DMS53 treated with DMSO at 0.1 percent for 48 hours (cell line): ENCODE data around the gene NEO1.

Experiments used
- DNase-seq: peaks from one replicate; lab custom pipeline; 2025; ENCODE audit not compliant: unreplicated experiment; lab: John Stamatoyannopoulos, UW

NEO1 gene

DNA sequence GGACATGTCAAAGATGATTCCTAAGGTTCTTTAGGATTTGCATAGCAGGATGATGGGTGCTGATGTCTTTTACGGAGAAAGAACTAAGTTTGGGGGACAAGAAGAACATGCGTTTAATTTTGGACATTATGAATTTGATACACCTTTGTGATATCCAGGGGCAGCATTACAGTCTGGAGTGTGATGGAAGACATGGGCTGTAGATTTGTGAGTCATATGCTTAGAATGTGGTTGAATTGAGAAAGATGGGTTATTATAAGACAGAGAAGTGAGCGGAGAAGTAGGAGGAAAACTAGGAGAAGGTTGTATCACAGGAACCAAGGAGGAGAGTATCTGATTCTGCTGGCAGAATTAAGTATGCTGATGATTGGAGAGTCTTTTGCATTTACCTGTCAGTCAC lies 20.6 kb downstream of the NEO1 start:
- no peak for DNase-seq

DNA sequence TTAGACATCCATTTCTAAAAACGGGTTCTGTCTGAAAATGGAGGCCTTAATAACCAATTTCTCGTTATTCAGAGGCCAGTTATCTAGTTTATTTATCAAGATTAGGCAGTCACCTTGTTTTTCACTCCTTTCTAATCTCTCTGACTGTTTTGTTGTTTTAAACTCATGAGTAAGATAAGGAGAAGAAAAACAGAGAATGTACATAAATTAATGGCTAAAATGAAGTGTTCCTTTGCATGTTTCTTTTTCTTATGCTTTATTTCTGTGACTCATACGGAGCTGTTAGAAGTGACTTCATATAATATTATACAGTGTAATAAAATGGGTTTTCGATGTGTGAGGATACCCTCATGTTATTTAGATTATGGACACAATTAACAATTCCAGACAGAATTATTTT lies 22.0 kb downstream of the NEO1 start:
- DNase-seq: no peak

DNA sequence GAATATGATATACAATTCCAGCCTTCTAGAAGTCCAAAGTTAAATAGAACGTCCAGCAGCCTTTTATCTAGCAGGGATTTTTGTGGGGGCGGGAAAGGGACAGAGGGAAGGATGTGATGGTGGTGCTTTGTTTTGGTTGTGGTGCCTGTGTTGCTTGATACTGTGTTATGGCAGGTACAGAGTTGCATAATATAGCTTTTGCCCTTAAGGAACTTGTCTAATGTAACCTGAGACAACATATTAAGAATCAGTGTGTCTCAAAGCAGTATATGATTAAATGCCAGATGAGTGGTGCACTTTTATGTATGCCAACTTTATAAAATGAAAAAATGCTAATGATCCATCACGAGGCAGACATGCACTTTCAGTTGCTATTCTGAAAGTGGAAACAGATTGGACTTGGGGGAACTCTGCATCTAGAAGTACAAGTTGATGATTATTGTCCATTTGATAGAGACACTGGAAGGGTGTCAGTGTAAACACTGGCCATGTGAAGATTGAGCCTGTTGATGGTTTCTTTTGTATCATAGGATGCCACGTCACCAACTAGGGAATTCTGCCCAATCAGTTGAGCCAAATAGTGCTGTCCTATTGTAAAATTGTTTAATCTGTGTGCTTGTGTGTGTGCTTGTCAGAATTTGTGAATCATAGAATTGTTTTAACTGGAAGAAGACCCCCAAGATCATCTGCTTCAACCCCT lies 23.0 kb downstream of the NEO1 start:
- no peak for DNase-seq

DNA sequence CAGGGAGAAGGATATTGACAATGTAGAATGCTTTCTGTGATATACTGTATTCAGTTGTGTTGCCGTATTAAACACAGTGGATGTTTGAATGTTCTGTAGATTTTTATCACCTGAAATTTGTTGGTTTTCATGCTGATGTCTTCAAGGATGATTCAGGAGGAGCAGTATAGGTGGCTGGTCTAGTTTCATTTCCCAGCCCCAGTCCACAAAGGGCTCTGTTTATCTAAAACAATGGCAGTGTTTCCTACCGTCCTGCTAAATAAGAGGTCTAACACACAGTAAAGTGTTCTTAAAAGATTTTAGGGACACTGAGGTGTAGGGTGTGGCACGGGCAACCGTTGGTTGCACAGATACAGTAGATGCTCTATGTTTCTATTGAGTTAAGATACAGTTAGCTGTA lies 26.0 kb downstream of the NEO1 start:
- no peak for DNase-seq

DNA sequence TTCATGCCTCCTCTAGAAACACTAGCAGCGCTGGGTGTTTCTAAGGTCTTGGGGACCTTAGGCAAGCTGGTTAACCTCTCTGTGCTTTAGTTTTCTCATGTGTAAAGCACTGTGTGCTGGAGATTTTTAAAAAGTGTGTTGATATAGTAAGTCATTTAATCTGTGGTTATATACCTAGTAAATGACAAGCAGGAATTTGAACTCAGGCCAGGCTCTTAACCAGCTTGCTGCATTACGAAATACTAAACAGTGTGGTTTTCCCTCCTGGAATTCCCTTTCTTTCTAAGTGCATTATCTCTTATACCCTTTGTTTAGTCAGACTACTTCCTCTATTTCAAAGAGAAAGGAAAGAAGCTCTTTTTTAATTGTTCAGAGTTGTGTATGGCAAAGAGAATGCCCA lies 26.5 kb downstream of the NEO1 start:
- no peak for DNase-seq

DNA sequence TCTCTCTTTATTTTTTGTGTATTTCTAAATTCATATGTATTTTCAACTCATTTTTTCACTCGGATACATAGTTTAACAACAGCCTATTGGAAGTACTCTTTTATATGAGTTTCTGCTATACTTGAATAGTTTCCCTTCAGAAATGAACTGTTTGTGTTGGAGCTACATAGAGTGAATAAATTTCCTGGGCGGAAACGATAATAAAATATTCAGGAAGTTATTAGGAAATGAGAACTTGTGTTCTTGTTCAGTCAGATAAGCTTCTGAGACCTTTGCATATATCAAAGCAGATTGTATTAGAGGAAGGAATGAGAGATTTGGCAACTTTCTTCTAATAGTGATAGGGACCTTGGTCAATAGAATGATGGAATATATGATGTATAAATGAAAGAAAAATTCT lies 27.3 kb downstream of the NEO1 start:
- no peak for DNase-seq

DNA sequence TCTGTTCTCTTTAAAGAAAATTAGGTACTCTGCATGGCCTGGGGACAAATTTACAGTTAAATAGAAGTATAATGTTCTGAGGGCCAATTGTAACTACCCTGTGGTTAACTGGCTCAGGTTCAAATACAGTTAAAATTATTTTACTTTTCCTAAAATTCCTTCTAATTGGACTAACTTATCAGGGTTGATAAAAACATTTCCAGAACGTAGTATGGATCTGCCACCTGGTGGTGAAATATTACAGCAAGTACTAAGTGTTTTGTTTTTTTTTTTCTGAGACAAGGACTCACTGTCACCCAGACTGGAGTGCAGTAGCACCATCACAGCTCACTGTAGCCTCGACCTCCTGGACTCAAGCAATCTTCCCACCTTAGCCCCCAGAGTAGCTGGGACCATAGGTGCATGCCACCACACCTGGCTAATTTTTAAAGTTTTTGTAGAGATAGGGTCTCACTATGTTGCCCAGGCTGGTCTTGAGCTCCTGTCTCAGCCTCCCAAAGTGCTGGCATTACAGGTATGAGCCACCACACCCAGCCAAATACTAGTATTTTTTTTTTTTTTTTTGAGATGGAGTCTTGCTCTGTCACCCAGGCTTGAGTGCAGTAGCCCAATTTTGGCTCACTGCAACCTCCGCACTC lies 29.2 kb downstream of the NEO1 start:
- DNase-seq: peak; percentile 22

DNA sequence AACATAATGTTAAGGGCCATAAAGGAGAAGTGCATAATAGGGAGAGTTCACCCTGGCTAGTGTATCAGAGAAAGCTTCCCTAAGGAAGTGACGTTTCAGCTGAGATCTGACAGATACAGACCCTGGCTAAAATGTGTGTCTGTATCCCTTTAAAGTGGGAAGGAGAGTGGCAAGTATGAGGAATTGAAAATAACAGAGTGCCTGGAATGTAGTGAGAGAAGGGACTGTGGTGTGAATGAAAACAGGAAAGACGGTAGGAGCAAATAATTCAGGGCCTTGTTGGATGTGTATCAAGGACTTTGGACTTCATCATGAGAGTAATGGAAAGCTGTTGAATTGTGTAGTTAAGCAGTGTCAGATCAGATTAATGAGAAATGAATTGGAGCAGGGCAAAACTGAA lies 30.5 kb downstream of the NEO1 start:
- DNase-seq: no peak

DNA sequence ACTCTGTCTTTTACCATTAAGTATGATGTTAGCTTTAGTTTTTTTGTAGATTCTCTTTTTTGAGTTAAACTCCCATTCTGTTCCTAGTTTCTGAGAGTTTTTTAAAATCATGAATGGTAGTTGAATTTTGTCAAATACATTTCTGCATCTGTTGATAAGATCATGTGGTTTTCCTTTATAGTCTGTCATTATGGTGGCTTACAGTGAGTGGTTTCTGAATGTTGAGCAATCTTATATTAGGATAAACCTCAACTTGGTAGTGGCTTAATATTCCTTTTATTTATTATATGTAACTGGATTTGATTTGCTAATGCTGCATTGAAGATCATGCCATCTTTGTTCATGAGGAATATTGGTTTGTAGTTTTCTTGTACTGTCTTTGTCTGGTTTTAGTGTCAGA lies 34.8 kb downstream of the NEO1 start:
- no peak for DNase-seq

DNA sequence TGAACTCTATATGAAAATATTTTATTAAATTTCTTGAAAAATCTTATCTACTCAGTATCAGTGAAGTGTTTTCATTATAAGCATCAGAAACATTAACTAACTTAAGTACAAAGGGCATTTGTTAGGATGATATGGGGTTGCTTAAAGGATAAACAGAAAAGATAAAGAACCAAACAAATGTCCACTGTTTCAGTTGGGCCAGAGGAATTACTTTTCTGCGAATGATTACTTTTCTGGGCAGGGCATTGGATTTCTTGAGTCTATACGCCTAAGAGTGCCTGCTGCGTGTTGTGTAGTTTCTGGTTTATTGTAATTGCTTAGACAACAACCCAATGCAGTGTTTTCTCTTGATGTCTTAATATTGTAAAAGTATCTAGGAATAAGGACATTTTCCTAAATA lies 52.8 kb downstream of the NEO1 start:
- no peak for DNase-seq

DNA sequence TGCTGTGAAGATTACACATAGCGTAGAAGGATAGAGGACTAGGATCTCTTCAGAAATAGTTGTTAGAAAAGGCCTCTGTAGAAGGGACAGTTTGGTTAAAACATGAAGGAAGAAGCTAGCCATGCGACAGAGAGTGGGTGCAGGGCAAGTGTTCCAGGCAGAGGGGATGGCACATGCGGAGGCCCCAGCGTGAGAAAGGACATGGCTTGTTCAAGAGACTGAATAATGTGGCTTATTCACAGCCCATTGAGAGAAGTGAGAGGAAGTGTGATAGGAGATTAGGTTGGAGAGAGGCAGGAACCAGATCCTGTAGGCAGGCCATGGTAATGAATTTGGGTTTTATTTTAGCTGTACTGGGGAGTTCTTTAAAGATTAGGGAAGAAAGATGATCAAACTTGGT lies 56.4 kb downstream of the NEO1 start:
- no peak for DNase-seq

DNA sequence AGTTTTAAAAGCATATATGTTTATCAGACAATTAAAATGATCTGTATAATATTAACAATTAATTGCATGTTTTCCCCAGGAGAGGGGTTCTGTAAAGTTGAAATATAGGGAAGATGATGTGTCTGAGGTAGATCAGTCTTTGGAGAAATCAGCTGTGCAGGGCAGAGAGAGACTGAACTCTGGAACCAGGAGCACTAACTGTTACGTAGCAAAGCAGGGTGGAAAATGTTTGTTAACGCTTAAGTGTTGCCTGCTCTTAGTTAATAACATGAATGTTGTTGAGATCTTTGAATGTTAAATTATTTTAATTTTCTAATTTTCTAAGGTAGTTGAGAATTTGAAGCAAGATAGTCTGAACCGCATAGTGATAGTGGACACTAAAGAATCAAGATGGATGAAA lies 57.5 kb downstream of the NEO1 start:
- DNase-seq: no peak

DNA sequence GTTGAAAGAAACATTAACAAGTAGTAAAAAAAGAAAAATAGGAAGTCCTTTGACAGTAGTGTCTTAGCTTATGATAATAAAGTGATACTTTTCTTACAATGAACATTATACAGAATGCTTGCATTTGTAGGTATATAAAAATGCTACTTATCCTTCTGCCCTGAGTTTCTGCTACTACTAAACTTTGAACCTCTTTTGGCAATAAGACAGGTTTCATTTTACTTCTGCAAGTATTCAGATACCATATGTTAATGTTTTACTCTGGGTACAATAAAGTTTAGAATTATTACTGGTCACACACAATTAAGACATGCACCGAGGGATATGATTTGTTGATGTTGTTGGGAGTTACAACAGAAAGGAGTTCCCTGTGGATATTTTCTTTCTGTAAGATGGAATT lies 57.9 kb downstream of the NEO1 start:
- DNase-seq: no peak

DNA sequence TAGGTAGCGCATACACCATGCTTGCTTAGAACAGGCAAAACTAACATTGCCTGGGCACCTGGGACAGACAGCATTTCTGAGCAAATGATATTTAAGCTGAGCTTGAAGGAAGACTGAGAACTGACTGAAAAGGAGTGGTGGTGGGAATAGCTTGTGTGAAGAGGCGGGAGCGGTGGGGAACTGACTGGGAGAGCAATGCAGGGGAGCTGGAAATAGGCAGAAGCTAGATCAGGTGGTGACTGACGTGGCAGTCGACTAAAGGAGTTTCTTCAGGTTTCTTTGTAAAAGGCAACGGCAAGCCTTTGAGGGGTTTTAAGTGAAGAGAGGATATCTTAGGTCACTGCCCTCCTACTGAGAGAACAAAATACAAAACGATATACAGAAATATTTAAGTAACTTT lies 61.8 kb downstream of the NEO1 start:
- DNase-seq: no peak

DNA sequence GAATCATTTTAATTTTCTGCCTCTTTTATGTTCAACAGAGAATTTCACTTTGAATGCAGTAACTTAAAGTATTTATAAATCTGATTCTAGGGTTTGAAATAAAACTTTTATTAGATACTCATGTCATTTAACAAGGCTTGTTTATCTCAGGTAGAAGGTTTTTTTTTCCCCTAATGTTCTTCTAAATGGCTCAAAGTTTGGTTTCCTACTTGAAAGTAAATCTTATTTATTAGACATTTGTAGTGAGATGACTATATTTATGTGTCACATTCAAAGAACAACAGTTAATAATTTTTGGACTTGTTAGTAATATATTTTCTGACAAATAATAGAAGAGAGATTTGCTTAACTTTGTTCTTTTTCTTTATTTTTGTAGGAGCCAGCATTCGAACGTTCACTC lies 63.9 kb downstream of the NEO1 start:
- DNase-seq: no peak

DNA sequence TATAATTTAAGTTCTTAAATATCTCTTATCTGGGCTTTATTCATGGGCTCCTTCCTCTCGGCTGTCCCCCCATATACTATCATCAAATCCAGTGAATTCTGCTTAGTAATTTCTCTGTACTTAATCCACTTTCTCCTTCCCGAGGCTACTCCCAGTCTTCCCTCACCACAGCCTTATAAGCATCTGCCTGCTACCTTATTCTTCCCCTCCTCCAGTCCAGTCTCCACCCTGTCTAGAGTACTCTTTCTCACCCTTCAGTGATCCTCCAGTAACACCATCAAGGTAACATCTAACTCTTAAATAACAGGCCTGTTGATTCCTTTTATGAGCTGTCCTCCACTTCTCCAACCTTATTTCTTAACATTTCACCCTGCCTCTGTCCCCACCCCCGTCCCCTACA lies 65.8 kb downstream of the NEO1 start:
- no peak for DNase-seq

DNA sequence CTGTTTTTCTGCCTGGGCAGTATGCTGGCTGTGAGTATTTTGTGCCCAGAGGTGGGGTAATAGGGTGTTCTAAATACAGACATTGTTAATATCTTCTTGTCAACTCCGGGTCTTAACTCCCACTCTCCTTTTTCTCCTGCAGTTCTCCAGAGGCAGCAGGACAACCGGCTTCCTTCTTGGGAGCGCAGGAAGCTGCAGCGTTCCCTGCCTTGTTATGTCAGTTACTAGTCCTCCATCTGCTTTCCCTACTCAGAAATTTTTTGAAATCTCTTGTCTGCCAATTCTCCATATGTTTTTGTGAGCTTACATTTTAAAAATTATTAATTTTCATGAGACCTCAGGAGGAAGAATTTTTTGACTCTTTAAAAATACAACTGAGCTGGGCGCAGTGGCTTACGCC lies 67.2 kb downstream of the NEO1 start:
- DNase-seq: no peak

DNA sequence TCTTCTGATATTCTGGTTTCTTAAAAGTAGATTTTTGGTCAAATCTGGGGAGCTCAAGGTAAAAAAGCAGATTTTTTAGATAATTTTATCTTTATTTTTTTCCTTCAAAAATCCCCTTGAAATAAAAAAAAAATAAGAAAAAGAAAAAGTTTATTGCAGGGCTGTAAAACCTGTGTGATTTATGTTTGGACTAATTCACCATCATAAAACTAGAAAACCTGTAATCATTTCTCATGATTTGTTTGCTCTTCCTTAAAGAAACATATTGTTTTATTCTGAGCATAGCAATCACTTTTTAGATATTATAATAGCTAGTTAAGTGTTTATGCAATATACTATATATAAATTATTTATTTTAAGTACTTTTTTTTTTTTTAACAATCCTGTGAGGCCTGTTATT lies 68.0 kb downstream of the NEO1 start:
- DNase-seq: no peak

DNA sequence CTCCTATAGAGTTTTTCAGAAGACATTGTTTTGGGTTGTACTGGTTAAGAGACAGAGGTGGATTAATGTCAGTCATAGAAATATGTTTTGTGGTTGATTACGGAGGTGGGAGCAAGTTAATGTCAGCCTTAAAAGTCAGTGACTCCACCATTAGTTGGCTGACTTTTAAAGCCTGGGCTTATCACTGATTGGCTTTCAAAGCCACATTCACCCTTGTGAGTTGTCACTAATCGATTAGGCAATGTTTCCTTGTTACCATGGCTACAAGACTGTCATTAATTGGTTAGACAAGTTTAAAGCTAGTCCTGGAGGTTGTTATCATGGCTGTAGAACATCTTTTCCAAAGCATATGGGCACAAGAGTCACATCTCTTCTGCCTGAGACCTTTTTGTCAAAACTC lies 73.0 kb downstream of the NEO1 start:
- no peak for DNase-seq

DNA sequence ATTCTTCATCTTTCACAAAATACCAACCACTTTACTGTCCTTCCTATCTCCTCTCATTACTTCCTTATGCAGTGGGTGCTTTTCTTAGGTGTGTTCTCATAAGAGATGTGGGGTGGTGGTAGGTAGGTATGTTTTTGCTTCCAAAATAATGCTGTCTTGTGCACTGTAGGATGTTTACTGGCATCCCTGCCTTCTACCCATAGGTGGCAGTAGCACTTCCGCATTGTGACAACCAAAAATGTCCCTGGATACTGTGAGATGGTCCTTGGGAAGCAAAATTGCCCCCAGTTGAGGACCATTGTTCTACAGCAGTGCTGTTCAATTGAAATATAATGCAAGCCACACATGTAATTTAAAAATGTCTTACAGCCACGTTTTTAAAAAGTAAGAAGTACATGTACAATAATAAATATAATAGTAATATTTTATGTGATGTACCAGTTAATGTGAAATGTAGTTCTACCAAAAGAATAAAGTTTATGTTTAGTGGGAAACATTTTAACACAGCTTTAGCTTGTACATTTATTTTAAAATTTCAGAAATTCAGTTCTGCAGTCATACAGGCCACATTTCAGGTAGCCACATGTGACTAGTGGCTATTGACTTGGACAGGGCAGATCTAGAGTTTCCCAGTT lies 75.2 kb downstream of the NEO1 start:
- DNase-seq: no peak

DNA sequence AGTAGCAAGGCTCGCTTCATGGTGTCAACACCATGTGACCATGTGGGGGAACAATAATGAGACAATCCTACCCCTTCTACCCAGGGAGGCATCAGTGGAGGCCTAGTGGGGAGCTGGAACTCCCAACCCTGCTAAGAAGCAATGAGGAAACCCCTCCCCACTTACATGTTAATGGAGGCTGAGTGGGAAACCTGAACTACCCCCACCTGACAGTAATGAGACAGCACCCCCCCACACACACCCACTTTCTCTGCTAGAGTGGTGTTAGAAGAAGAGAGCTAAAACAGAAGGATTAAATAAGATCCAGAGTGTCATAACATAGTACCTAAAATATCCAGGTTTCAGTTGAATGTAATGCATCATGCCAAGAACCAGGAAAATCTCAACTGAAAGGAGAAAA lies 78.6 kb downstream of the NEO1 start:
- DNase-seq: no peak

DNA sequence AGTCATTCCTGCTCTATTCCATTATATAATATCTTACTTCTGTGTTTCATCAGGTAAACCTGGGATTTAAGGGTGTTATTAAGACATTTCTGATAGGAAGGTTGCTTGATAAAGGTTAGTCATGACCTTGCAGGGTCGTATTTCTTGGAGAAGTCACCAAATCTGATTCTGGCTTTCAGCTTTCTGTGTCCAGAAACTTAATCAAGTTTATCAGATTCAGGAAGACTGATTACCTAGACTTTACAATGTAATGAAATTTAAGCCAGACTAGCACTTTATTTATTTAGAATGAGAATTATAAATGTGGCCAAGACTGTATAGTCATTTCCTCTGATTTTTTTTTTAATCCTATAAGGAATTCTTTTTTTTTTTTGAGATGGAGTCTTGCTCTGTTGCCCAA lies 81.9 kb downstream of the NEO1 start:
- no peak for DNase-seq
